ENCODE measurements around the gene NRP2. TPM values are rescaled to one million over a fixed set of nuclear protein-coding genes. Genes with fewer than 3 reads are reported as not detected.

The NRP2 gene
- total RNA-seq, 1 donor from 2014 or later: 64.0 TPM

DNA sequence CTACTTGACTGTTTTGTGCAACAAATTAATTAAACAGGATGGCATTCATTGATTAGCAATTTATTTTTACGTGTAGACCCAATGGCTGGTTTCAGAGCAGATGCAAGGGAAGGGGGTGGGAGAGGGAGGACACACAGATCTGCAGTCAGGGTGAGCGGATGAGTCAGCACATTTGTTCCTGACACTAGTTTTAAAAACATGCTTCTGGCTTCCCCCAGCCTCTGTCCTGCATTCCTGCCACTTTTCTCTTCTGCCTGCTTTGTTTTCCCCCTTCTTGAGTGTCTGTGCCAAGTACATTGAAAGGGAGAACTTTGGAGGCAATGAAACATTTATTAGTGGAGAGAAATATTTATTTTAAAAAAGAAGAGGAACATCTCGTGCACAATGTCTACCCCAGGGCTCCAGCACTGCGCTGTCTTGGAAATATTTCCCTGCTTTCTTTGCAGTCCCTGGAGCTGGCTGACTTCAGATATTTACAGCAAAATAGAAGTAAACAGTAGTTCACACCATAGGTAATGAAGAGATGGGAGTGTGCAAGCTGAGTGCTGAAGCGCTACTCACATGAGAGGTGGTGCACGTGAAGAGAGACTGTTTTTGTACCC lies 52.2 kb downstream of the NRP2 start:
- peaks cover 2% of the 10 kb centered on the region for H3K27me3 Mint-ChIP-seq (ENCODE audit: insufficient read depth)
- intact Hi-C loops (cut with micrococcal nuclease): no loop called here
- H3K4me1 Mint-ChIP-seq (ENCODE audit: low read depth): no peaks in the 10 kb centered on the region
- H3K27ac Mint-ChIP-seq: no peak overlapping the region
- H3K36me3 Mint-ChIP-seq (ENCODE audit: low read depth): peaks cover 7% of the 10 kb centered on the region
- no peak for DNase-seq (ENCODE audit: low spot score)
- no peaks in the 10 kb centered on the region for H3K9me3 Mint-ChIP-seq
- H3K4me3 Mint-ChIP-seq: no peak overlapping the region

GRCh38 chr2:205738117-205738968 lies 56.0 kb downstream of the NRP2 start:
- no peak for DNase-seq (ENCODE audit: low spot score)

GRCh38 chr2:205739620-205740019 lies 57.3 kb downstream of the NRP2 start:
- Mint-ChIP-seq H3K4me3 (no peak overlapping the region), H3K36me3 (ENCODE audit: low read depth) (peaks cover 12% of the 10 kb centered on the region), H3K27me3 (ENCODE audit: insufficient read depth) (peaks cover 2% of the 10 kb centered on the region), H3K27ac (no peak overlapping the region), H3K9me3 (no peaks in the 10 kb centered on the region), H3K4me1 (ENCODE audit: low read depth) (no peaks in the 10 kb centered on the region)
- DNase-seq (ENCODE audit: low spot score): no peak
- intact Hi-C loops (cut with micrococcal nuclease): no loop called here

More at GRCh38 chr2:205738117-205738968, 56.0 kb downstream of the NRP2 start:
- no peaks in the 10 kb centered on the region for H3K9me3 Mint-ChIP-seq
- peaks cover 2% of the 10 kb centered on the region for H3K27me3 Mint-ChIP-seq (ENCODE audit: insufficient read depth)
- no peak overlapping the region for H3K27ac Mint-ChIP-seq
- intact Hi-C loops (cut with micrococcal nuclease): no loop called here
- H3K4me1 Mint-ChIP-seq (ENCODE audit: low read depth): no peaks in the 10 kb centered on the region
- H3K36me3 Mint-ChIP-seq (ENCODE audit: low read depth): peaks cover 12% of the 10 kb centered on the region
- no peak overlapping the region for H3K4me3 Mint-ChIP-seq

DNA sequence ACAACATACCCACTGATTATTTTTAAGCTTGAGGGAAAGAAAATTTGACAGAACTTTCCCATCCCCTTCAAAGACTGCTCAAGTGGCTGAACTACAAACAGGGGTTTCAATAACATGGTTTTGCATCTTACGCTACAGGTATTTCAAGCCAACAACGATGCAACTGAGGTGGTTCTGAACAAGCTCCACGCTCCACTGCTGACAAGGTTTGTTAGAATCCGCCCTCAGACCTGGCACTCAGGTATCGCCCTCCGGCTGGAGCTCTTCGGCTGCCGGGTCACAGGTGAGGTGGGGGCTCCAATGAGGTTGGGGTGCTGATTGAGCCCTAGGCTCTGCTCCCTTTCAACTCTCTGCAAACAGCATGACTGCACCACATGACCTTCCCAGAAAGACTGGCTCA lies 58.1 kb downstream of the NRP2 start:
- intact Hi-C loops (cut with micrococcal nuclease): no loop called here
- H3K4me3 Mint-ChIP-seq: no peak overlapping the region
- no peaks in the 10 kb centered on the region for H3K4me1 Mint-ChIP-seq (ENCODE audit: low read depth)
- no peaks in the 10 kb centered on the region for H3K9me3 Mint-ChIP-seq
- peaks cover 2% of the 10 kb centered on the region for H3K27me3 Mint-ChIP-seq (ENCODE audit: insufficient read depth)
- no peak for DNase-seq (ENCODE audit: low spot score)
- H3K27ac Mint-ChIP-seq: no peak overlapping the region
- H3K36me3 Mint-ChIP-seq (ENCODE audit: low read depth): peaks cover 13% of the 10 kb centered on the region

DNA sequence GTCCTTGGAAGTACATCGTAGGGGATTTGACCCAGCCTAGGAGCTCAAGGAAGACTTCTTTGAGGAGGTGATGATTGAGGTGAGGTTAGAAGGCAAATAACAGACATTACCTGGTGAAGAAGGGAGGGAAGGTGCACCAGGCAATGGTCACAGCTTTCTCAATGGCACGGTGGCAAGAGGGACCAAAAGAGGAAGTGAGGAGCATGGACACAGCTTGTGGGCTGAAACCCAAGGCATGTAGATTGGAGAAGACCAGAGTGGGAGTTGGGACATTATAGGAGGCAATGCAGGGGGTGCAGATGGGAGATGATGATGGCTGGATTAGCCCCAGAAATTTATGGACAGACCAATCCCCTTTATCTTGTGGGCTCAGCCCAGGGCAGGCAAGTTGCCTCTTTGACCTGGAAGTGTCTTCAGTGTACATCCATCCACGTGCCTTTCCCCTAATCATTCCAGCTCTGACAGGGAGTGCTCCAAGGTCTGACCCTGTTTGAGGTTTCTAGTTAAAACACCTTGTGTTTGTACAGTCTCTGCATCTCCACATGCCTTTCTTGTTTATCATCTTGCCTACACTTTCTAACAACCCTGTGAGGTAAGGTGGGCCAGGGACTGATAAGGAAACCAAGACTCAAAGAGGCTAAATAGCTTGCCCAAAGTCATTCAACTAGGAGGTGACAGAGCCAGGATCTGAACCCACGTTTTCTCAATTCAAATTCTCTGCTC lies 59.1 kb downstream of the NRP2 start:
- Mint-ChIP-seq H3K9me3 (no peaks in the 10 kb centered on the region), H3K27me3 (ENCODE audit: insufficient read depth) (peaks cover 2% of the 10 kb centered on the region), H3K4me1 (ENCODE audit: low read depth) (no peaks in the 10 kb centered on the region), H3K27ac (no peak overlapping the region), H3K36me3 (ENCODE audit: low read depth) (peaks cover 14% of the 10 kb centered on the region), H3K4me3 (no peak overlapping the region)
- DNase-seq (ENCODE audit: low spot score): no peak
- intact Hi-C loops (cut with micrococcal nuclease): no loop called here

GRCh38 chr2:205743137-205743536 lies 60.8 kb downstream of the NRP2 start:
- Mint-ChIP-seq H3K4me1 (ENCODE audit: low read depth) (no peaks in the 10 kb centered on the region), H3K9me3 (no peaks in the 10 kb centered on the region), H3K27me3 (ENCODE audit: insufficient read depth) (no peaks in the 10 kb centered on the region), H3K36me3 (ENCODE audit: low read depth) (peaks cover 12% of the 10 kb centered on the region), H3K27ac (no peak overlapping the region), H3K4me3 (no peak overlapping the region)
- intact Hi-C loops (cut with micrococcal nuclease): no loop called here
- no peak for DNase-seq (ENCODE audit: low spot score)

GRCh38 chr2:205744074-205744591 lies 61.8 kb downstream of the NRP2 start:
- Mint-ChIP-seq H3K27ac (no peak overlapping the region), H3K27me3 (ENCODE audit: insufficient read depth) (no peaks in the 10 kb centered on the region), H3K36me3 (ENCODE audit: low read depth) (peaks cover 12% of the 10 kb centered on the region), H3K4me1 (ENCODE audit: low read depth) (no peaks in the 10 kb centered on the region), H3K9me3 (no peaks in the 10 kb centered on the region), H3K4me3 (no peak overlapping the region)
- intact Hi-C loops (cut with micrococcal nuclease): no loop called here
- no peak for DNase-seq (ENCODE audit: low spot score)

- Mint-ChIP-seq H3K4me3 (no peak overlapping the region), H3K36me3 (ENCODE audit: low read depth) (peaks cover 9% of the 10 kb centered on the region), H3K9me3 (no peaks in the 10 kb centered on the region), H3K27me3 (ENCODE audit: insufficient read depth) (no peaks in the 10 kb centered on the region), H3K27ac (no peak overlapping the region), H3K4me1 (ENCODE audit: low read depth) (no peaks in the 10 kb centered on the region)
- intact Hi-C loops (cut with micrococcal nuclease): no loop called here
- no peak for DNase-seq (ENCODE audit: low spot score)
These were observed 63.5 kb downstream of the NRP2 start for GRCh38 chr2:205745661-205746419.

DNA sequence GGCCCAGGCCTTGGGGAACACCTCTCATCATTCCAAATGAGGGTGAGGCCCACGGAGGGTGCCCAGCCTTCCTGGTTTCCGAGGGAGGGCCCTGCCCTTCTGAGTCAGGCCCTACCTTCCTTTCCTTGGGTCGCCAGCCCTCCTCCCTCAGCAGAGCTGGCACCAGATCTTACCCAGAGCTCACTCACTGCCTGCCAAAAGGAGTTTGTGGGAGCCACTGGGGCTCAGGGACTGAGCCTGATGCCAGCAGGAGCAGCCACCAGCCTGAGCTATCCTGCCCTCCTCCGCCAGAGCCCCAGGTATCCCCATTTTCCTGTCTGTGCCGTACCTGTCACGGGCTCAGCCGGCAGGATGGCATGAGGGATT lies 64.1 kb downstream of the NRP2 start:
- no peak for DNase-seq (ENCODE audit: low spot score)
- H3K27me3 Mint-ChIP-seq (ENCODE audit: insufficient read depth): no peaks in the 10 kb centered on the region
- peaks cover 4% of the 10 kb centered on the region for H3K36me3 Mint-ChIP-seq (ENCODE audit: low read depth)
- H3K4me3 Mint-ChIP-seq: no peak overlapping the region
- H3K9me3 Mint-ChIP-seq: no peaks in the 10 kb centered on the region
- intact Hi-C loops (cut with micrococcal nuclease): no loop called here
- no peaks in the 10 kb centered on the region for H3K4me1 Mint-ChIP-seq (ENCODE audit: low read depth)
- no peak overlapping the region for H3K27ac Mint-ChIP-seq

- Mint-ChIP-seq H3K4me3 (no peak overlapping the region), H3K27ac (no peak overlapping the region), H3K36me3 (ENCODE audit: low read depth) (peaks cover 2% of the 10 kb centered on the region), H3K4me1 (ENCODE audit: low read depth) (no peaks in the 10 kb centered on the region), H3K27me3 (ENCODE audit: insufficient read depth) (no peaks in the 10 kb centered on the region), H3K9me3 (no peaks in the 10 kb centered on the region)
- no peak for DNase-seq (ENCODE audit: low spot score)
- intact Hi-C loops (cut with micrococcal nuclease): no loop called here
These were observed 65.6 kb downstream of the NRP2 start for GRCh38 chr2:205747829-205748386.

GRCh38 chr2:205748639-205749038 lies 66.3 kb downstream of the NRP2 start:
- H3K4me1 Mint-ChIP-seq (ENCODE audit: low read depth): no peaks in the 10 kb centered on the region
- H3K9me3 Mint-ChIP-seq: no peaks in the 10 kb centered on the region
- no peak overlapping the region for H3K4me3 Mint-ChIP-seq
- intact Hi-C loops (cut with micrococcal nuclease): no loop called here
- H3K36me3 Mint-ChIP-seq (ENCODE audit: low read depth): peaks cover 2% of the 10 kb centered on the region
- no peak for DNase-seq (ENCODE audit: low spot score)
- H3K27ac Mint-ChIP-seq: no peak overlapping the region
- H3K27me3 Mint-ChIP-seq (ENCODE audit: insufficient read depth): peaks cover 2% of the 10 kb centered on the region

DNA sequence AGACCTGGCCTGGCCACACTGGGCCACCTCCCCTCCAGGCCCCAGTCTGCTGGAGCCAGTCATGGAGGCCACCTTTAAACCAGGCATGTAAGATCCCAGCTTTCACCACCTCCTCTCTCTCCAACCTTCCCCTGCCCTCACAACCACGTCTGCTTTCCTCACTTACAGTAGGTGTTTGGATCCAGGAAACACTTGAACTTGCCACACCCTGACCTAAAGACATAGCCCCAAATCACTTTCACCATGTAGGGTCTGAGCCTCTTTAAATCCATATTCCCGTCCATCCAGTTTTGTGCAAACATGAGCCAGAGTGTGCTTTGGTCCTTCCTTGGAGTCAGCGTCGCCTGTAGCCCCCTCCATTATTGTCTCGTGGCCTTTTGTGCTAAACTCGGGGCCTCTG lies 66.8 kb downstream of the NRP2 start:
- DNase-seq (ENCODE audit: low spot score): no peak
- H3K27ac Mint-ChIP-seq: no peak overlapping the region
- H3K9me3 Mint-ChIP-seq: no peaks in the 10 kb centered on the region
- H3K4me3 Mint-ChIP-seq: no peak overlapping the region
- no peaks in the 10 kb centered on the region for H3K4me1 Mint-ChIP-seq (ENCODE audit: low read depth)
- H3K27me3 Mint-ChIP-seq (ENCODE audit: insufficient read depth): peaks cover 2% of the 10 kb centered on the region
- intact Hi-C loops (cut with micrococcal nuclease): no loop called here
- H3K36me3 Mint-ChIP-seq (ENCODE audit: low read depth): peaks cover 2% of the 10 kb centered on the region

Measured in activated T-helper 1 cell treated with anti-CD3 and anti-CD28 coated beads, Interleukin-12 subunit alpha, Interleukin-12 subunit beta, Interleukin-2, Interleukin-4 antibody, amounts not matched to agents 30 ng/mL and 10 ng/mL and 1 ng/mL, durations not matched to agents 14 hours and 24 hours and 36 hours (primary cell).